HepG2 (cell line): Measurements from ENCODE around the gene EEF1E1. TPM values are rescaled to one million over a fixed set of nuclear protein-coding genes. Genes with fewer than 3 reads are reported as not detected.

Source experiments
- CENPT ChIP-seq: sonication (generic); formaldehyde crosslinking; IDR thresholded peaks from 2 replicates; pipeline ENCODE4 v1.8.0; 2022; ENCODE audit warnings: low read depth, mild to moderate bottlenecking, moderate library complexity, missing genetic modification reagents
- IRF9 ChIP-seq: sonication (generic); formaldehyde crosslinking; IDR thresholded peaks from 2 replicates; pipeline ENCODE4 v1.8.0; 2022; ENCODE audit warnings: missing genetic modification reagents, mild to moderate bottlenecking, borderline replicate concordance
- KLF11 ChIP-seq: IDR thresholded peaks from 2 replicates; pipeline ENCODE4 v1.6.1; 2016; ENCODE audit warnings: missing compliant biosample characterization
- NFE2L2 ChIP-seq: fragments of 150-350 bp; IDR thresholded peaks from 2 replicates; pipeline ENCODE4 v1.6.1; 2014; ENCODE audit warnings: low read length
- PITX1 ChIP-seq: sonication (generic); formaldehyde crosslinking; IDR thresholded peaks from 2 replicates; pipeline ENCODE4 v1.5.1; 2020; ENCODE audit warnings: mild to moderate bottlenecking, missing genetic modification reagents
- YEATS4 ChIP-seq: sonication (generic); formaldehyde crosslinking; IDR thresholded peaks from 2 replicates; pipeline ENCODE4 v1.4.0; 2020; ENCODE audit warnings: missing genetic modification reagents, borderline replicate concordance
- ZBTB7B ChIP-seq: sonication (generic); formaldehyde crosslinking; IDR thresholded peaks from 2 replicates; pipeline ENCODE4 v1.4.0; 2020; ENCODE audit warnings: missing genetic modification reagents
- ZNF207 ChIP-seq: fragments of 450-650 bp; IDR thresholded peaks from 2 replicates; pipeline ENCODE4 v1.6.1; 2016; ENCODE audit warnings: antibody characterized with exemption, borderline replicate concordance
- ZNF790 ChIP-seq: sonication (generic); formaldehyde crosslinking; IDR thresholded peaks from 2 replicates; pipeline ENCODE4 v1.8.0; 2022; ENCODE audit warnings: missing genetic modification reagents, mild to moderate bottlenecking, borderline replicate concordance
- ZNF816 ChIP-seq: sonication (generic); formaldehyde crosslinking; IDR thresholded peaks from 2 replicates; pipeline ENCODE4 v1.8.0; 2022; ENCODE audit warnings: missing genetic modification reagents, mild to moderate bottlenecking, borderline replicate concordance
- polyA plus RNA-seq, 8 experiments: library from polyadenylated mRNA; depleted of rRNA in 3 of 8; stranded (reverse) in 7 of 8; unstranded in 1 of 8; fragments of >200 nt; fragmentation: Illumina TruSeq in 4 of 8; extraction: Trizol in 4 of 8; gene quantifications; 2 replicates each; pipeline versions ENCODE4 v1.2.1 to v1.2.3, GENCODE V29; 2011 to 2016; ENCODE audit warnings: low read depth in 4 of 8, missing spikeins in 1 of 8, mixed read lengths in 1 of 8; ENCODE audit not compliant: insufficient read depth in 1 of 8
- total RNA-seq, 5 experiments: library from RNA; depleted of rRNA; stranded (reverse); fragments of >200 nt; fragmentation: Illumina TruSeq; extraction: Trizol; gene quantifications; 2 replicates each; pipeline ENCODE4 v1.2.3, GENCODE V29; 2016; ENCODE audit warnings: low read depth in 1 of 5
- TF ChIP-seq, protein P1 (sequence below): sonication (generic); formaldehyde crosslinking; IDR thresholded peaks from one replicate; pipeline ENCODE4 v1.5.1; 2020; ENCODE audit warnings: mild to moderate bottlenecking, missing genetic modification reagents; ENCODE audit errors: not compliant biosample characterization
- TF ChIP-seq, protein P2 (sequence below): sonication (generic); formaldehyde crosslinking; IDR thresholded peaks from 2 replicates; pipeline ENCODE4 v1.4.0; 2020; ENCODE audit warnings: low read depth, missing genetic modification reagents

The EEF1E1 gene
- total and polyA plus RNA-seq, 2 of the 13 experiments (the other 11 are each of a cell fraction or from before 2014, with no cell fraction given): 128 to 188 TPM

DNA sequence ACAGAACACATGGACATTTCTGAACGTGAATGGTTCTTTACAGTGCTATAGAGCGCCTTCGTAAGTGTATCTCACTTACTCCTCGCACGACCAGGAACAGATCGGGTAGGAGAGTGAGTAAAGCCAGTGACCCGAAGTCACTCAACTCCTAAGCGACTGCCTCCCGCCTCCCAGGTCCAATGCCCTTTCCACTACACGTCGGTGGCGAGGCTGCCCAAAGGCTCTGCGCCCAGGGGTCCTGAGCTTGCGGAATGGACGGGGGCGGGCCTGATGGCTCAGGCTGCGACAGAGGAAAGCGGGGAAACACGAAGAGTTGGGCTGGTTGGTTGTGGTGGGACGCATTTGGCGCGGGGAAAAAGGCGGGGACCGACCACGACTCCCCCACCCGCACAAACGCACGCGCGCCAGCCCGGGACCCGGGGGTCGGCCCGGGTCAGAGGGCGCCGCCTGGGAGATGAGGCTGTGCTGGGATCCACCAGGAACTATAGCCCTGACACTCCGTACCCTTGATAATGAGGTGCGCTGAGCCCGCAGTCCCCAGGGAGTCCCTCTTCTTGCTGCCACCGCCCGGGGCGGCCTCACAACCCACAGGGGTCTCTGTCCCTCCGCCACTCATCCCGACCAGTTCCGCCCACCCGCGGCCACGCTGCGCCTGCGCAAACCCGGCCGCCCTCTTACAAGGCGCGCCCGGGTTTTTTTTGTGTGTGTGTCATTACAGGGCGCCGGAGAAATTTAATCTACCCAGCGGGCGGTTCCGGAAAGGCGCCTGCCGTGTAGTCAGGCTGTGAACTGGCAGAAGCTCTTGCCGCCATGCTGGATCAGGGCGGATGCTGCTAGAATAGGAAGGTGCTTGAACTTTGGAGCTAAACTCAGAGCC, 38.3 kb downstream of the EEF1E1 start, which contains the start of gene BLOC1S5 (continued):
- TF ChIP-seq, protein P1, sequence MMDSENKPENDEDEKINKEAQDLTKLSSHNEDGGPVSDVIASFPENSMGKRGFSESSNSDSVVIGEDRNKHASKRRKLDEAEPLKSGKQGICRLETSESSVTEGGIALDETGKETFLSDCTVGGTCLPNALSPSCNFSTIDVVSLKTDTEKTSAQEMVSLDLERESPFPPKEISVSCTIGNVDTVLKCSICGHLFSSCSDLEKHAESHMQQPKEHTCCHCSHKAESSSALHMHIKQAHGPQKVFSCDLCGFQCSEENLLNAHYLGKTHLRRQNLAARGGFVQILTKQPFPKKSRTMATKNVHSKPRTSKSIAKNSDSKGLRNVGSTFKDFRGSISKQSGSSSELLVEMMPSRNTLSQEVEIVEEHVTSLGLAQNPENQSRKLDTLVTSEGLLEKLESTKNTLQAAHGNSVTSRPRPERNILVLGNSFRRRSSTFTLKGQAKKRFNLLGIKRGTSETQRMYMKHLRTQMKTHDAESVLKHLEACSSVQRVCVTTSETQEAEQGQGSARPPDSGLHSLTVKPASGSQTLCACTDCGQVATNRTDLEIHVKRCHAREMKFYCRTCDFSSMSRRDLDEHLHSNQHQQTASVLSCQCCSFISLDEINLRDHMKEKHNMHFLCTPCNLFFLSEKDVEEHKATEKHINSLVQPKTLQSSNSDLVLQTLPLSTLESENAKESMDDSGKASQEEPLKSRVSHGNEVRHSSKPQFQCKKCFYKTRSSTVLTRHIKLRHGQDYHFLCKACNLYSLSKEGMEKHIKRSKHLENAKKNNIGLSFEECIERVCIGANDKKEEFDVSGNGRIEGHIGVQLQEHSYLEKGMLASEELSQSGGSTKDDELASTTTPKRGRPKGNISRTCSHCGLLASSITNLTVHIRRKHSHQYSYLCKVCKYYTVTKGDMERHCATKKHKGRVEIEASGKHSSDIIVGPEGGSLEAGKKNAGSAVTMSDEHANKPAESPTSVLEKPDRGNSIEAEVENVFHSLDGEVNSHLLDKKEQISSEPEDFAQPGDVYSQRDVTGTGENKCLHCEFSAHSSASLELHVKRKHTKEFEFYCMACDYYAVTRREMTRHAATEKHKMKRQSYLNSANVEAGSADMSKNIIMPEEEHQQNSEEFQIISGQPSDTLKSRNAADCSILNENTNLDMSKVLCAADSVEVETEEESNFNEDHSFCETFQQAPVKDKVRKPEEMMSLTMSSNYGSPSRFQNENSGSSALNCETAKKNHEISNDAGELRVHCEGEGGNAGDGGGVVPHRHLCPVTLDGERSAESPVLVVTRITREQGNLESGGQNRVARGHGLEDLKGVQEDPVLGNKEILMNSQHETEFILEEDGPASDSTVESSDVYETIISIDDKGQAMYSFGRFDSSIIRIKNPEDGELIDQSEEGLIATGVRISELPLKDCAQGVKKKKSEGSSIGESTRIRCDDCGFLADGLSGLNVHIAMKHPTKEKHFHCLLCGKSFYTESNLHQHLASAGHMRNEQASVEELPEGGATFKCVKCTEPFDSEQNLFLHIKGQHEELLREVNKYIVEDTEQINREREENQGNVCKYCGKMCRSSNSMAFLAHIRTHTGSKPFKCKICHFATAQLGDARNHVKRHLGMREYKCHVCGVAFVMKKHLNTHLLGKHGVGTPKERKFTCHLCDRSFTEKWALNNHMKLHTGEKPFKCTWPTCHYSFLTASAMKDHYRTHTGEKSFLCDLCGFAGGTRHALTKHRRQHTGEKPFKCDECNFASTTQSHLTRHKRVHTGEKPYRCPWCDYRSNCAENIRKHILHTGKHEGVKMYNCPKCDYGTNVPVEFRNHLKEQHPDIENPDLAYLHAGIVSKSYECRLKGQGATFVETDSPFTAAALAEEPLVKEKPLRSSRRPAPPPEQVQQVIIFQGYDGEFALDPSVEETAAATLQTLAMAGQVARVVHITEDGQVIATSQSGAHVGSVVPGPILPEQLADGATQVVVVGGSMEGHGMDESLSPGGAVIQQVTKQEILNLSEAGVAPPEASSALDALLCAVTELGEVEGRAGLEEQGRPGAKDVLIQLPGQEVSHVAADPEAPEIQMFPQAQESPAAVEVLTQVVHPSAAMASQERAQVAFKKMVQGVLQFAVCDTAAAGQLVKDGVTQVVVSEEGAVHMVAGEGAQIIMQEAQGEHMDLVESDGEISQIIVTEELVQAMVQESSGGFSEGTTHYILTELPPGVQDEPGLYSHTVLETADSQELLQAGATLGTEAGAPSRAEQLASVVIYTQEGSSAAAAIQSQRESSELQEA (CRISPR knock-in tag): peak; percentile 73
- TF ChIP-seq YEATS4: peak; percentile 61; the same call in 1 of the 2 replicates
- TF ChIP-seq ZNF816: peak; percentile 71; the same call in 1 of the 2 replicates
- TF ChIP-seq CENPT (CRISPR knock-in tag): 0 out of 2 replicates have a peak, but pooled peaks have one; percentile 49
- TF ChIP-seq NFE2L2: 0 out of 2 replicates have a peak, but pooled peaks have one; percentile 4
- TF ChIP-seq PITX1 (CRISPR knock-in tag): peak; percentile 87
- peak; percentile 99 for TF ChIP-seq ZBTB7B (CRISPR knock-in tag)
- TF ChIP-seq ZNF207: no peak
- TF ChIP-seq, protein P2, sequence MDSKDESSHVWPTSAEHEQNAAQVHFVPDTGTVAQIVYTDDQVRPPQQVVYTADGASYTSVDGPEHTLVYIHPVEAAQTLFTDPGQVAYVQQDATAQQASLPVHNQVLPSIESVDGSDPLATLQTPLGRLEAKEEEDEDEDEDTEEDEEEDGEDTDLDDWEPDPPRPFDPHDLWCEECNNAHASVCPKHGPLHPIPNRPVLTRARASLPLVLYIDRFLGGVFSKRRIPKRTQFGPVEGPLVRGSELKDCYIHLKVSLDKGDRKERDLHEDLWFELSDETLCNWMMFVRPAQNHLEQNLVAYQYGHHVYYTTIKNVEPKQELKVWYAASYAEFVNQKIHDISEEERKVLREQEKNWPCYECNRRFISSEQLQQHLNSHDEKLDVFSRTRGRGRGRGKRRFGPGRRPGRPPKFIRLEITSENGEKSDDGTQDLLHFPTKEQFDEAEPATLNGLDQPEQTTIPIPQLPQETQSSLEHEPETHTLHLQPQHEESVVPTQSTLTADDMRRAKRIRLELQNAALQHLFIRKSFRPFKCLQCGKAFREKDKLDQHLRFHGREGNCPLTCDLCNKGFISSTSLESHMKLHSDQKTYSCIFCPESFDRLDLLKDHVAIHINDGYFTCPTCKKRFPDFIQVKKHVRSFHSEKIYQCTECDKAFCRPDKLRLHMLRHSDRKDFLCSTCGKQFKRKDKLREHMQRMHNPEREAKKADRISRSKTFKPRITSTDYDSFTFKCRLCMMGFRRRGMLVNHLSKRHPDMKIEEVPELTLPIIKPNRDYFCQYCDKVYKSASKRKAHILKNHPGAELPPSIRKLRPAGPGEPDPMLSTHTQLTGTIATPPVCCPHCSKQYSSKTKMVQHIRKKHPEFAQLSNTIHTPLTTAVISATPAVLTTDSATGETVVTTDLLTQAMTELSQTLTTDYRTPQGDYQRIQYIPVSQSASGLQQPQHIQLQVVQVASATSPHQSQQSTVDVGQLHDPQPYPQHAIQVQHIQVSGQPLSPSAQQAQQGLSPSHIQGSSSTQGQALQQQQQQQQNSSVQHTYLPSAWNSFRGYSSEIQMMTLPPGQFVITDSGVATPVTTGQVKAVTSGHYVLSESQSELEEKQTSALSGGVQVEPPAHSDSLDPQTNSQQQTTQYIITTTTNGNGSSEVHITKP (CRISPR knock-in tag): 0 out of 2 replicates have a peak, but pooled peaks have one; percentile 11
- peak; percentile 83; the same call in 1 of the 2 replicates for TF ChIP-seq ZNF790 (CRISPR knock-in tag)
- TF ChIP-seq KLF11 (CRISPR knock-in tag): peak; percentile 78
- TF ChIP-seq IRF9 (CRISPR knock-in tag): peak; percentile 96; the same call in 1 of the 2 replicates
